ENCODE measurements around the gene AOPEP.

AOPEP gene

DNA sequence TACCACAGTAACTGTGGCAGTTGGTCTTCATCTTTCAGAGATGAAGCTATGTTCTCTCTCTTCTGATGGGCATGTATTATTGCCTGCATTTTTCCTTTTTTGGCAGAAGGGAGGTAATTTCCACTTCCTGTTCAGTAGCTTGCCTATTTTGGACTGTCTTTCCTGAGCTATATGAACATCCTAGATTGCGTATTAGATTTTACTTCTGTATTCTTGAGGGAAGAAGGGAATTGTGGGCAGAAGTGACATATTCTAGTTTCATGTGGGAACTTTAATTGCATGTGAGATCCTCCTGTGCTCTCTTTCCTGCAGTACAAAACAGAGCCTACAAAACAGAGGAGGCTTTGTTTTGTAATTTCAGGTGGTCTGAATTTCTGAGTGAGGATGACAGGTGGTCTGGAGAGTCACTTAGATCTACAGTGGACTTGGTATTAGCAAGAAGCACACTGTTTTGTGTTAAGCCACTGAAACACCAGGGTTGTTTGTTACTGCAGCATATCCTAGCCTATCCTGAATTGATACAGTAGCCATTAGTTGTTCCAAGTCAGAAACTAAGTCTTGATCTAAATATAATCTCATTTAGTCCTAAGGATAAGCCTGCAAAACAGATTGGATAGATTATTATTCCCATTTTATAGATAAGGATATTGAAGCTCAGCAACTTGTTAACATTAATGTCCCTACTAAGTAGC, 68.1 kb downstream of the AOPEP start:
- no peak for DNase-seq (ENCODE audit: low read depth in 2 of 2)

DNA sequence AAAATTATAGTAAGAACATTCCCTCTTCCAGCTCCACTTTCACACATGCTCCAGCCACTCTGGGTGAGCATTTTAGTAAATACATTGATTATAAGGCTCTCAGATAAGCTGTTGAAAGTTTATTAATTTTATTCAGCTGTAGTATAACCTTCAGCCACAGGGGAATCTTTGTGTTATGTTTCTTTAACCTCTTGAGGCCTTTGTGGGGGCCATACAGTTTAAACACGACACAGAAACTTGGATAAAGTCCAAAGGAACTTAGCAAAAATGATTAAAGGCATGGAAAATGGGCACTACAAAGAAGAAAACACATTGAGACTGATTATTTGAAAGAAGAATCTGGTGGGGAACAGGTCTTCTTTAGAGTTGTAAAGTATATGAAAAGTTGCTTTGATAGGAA, 70.2 kb downstream of the AOPEP start:
- no peak for DNase-seq (ENCODE audit: low read depth in 2 of 2)

DNA sequence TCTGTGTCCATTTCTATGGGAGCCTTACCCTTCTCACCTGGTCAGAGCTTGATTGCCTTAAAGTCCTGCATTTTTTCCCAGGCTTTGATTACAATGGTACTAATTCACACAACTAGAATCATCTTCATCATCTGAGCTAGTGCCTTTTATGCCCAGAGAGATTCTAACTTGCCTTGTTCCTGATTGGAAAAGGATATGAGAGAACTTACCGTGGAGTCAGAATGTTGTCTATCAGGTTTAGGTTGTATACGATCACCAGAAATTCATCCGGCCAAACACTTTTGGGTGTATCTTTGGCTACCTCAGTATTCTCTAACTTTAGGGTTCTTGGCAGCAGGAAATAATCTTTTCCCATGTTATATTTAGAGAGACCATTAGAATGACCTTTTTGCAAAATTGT, 71.7 kb downstream of the AOPEP start:
- no peak for DNase-seq (ENCODE audit: low read depth in 2 of 2)

DNA sequence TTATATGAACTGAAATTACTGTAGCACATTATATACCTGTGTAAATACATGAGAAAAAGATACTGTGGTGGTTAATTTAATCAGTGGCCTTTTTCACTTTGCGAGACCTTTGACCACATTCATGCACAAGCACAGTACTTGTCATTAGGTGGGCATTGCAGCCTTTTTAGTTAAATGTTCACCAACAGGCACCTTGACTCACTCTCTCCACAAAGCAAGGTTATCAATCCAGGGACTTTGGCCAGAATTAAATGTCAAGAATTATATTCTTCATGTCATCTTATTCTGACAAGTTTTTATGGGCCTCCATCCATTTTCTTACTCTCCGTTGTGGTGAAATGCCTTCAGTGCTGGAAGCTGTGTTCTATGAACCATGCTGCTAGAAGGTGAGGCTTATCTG, 72.2 kb downstream of the AOPEP start:
- DNase-seq (ENCODE audit: low read depth in 2 of 2): no peak

GRCh38 chr9:94799578-94800264, 73.2 kb downstream of the AOPEP start:
- no peak for DNase-seq (ENCODE audit: low read depth in 2 of 2)

- no peak for DNase-seq (ENCODE audit: low read depth in 2 of 2)
These were observed 74.1 kb downstream of the AOPEP start for GRCh38 chr9:94800424-94801117.

DNA sequence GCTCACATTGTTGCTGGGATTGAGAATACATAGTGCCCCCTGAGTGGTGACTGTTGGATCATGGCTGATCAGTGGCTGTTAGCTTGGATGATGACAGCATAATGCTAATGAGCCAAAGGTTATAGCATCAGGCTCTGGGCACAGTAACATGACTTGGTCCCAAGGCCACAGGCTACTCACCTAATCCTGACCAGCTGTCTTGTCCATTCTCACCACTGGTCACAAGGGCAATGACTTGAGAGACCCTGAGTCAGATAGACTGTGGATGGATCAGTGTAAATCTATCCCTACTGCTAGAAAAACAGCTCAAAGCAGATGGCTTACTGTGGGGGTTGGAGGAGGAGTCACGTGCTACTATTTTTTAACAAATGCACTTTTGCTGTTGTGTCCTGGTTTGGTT, 74.7 kb downstream of the AOPEP start:
- no peak for DNase-seq (ENCODE audit: low read depth in 2 of 2)

GRCh38 chr9:94801681-94802080, 75.2 kb downstream of the AOPEP start:
- DNase-seq (ENCODE audit: low read depth in 2 of 2): no peak

- no peak for DNase-seq (ENCODE audit: low read depth in 2 of 2)
These were observed 75.8 kb downstream of the AOPEP start for GRCh38 chr9:94802251-94802650.

- DNase-seq (ENCODE audit: low read depth in 2 of 2): no peak
These were observed 76.3 kb downstream of the AOPEP start for GRCh38 chr9:94802793-94803192.

GRCh38 chr9:94804316-94804715, 77.8 kb downstream of the AOPEP start:
- no peak for DNase-seq (ENCODE audit: low read depth in 2 of 2)

- no peak for DNase-seq (ENCODE audit: low read depth in 2 of 2)
These were observed 78.6 kb downstream of the AOPEP start for GRCh38 chr9:94805051-94805489.

GRCh38 chr9:94805585-94805984, 79.1 kb downstream of the AOPEP start:
- DNase-seq (ENCODE audit: low read depth in 2 of 2): no peak

GRCh38 chr9:94806307-94806893, 79.9 kb downstream of the AOPEP start:
- DNase-seq (ENCODE audit: low read depth in 2 of 2): no peak

DNA sequence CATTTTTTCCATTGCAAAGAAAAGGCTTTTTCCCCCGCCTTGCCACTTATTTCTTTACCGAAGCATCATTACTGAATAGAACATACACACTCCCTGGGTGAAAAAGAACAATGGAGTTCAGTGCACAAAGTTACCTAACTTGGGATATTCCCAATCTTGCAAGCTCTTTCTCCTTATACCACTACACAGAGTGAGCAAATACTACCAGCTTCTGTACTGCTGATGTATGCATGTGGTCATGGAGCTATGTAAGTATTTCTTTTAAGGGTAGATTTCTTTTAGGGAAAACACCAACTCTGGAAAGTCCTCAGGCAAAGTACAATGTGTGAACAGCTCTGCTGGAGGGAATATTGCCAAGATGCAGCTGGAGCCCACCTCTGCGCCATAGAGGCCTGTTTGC, 81.1 kb downstream of the AOPEP start:
- no peak for DNase-seq (ENCODE audit: low read depth in 2 of 2)

- no peak for DNase-seq (ENCODE audit: low read depth in 2 of 2)
These were observed 82.6 kb downstream of the AOPEP start for GRCh38 chr9:94808926-94809700.

GRCh38 chr9:94809778-94810177, 83.3 kb downstream of the AOPEP start:
- DNase-seq (ENCODE audit: low read depth in 2 of 2): no peak

- DNase-seq (ENCODE audit: low read depth in 2 of 2): no peak
These were observed 84.6 kb downstream of the AOPEP start for GRCh38 chr9:94811074-94811473.

DNA sequence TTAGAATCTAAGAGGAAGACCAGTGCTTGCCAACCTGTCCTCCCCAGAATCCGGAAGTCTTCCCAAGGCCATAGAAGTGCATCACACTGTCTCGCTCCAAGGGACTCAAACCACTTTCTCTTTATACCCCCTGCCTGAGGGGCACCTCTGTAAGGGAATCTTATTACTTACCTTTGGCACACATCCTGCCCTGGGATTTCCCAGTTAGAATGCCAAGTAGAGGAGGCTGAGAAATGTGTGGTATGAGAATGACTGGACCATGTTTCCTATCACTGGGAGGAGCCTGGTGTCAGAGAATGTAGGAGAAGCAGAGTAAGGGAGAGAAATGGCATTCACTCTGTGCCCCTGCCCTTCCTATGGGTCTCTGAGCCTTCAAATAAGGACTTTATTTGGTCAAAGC, 85.8 kb downstream of the AOPEP start:
- no peak for DNase-seq (ENCODE audit: low read depth in 2 of 2)

DNA sequence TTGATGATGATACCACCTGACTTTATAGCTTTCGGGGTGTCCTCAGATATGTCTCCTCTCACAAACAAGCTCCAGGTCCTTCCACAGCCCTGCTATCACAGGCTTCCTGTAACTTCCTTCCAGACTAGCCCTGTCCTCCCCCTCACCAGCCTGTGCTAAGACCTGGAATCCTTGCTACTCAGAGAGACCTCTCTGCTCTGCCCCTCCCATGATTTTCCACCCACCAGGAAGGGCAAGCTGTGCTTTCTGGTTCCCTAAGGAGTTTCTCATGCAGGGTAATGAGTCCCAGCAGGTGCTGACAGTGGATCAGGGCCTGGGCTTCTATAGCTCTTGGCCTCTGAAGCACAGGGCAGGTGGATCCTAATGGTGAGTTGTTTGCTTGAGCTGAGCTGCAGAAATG, 86.9 kb downstream of the AOPEP start:
- no peak for DNase-seq (ENCODE audit: low read depth in 2 of 2)

GRCh38 chr9:94817291-94818177, 91.0 kb downstream of the AOPEP start:
- no peak for DNase-seq (ENCODE audit: low read depth in 2 of 2)

All from stimulated activated CD4-positive, alpha-beta T cell treated with anti-CD3 and anti-CD28 coated beads, Interleukin-1b, Interleukin-23, amount 100 ng/mL, for 1 hour (primary cell).